ENCODE measurements around the gene TNFRSF19. TPM values are rescaled to one million over a fixed set of nuclear protein-coding genes. Genes with fewer than 3 reads are reported as not detected.

Gene TNFRSF19
- total and polyA plus RNA-seq, 12 donors, result 17.8 to 49.6 (median 30.6) TPM

DNA sequence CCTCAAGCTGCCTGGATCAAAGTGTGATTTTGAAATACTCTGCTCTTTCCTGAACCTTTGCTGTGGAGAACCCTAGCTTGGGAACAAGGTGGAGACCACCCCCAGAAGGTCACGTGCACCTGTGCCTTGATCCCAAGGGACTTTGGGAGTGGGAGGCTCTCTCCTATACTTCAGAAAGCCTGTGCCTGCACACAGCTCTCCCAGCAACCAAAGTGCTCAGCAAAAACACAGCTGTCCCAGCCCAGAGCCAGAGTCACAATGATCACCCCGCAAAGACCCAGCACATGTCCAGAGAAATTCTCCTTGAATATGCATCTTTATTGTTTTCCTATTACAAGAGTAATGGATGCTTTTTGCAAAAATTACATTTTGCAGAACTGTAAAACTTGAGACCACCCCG is 43.4 kb downstream of the TNFRSF19 start:
- DNase-seq, result no peak
- no peak for ATAC-seq
- peaks cover 0 to 56% (median 0%) of the 10 kb centered on the region in 9 donors for H3K36me3 ChIP-seq
- no peaks in the 10 kb centered on the region for H3K9me3 ChIP-seq
- H3K4me3 ChIP-seq, result no peak overlapping the region
- peaks cover 0 to 53% (median 42%) of the 10 kb centered on the region in 9 donors for H3K4me1 ChIP-seq
- intact Hi-C loops (cut with DNase I), result loop anchor here in 1 of 10 donors (5.0 kb wide), 1 partner anchor 44 kb away; no protein-coding TSS in a partner anchor
- H3K27me3 ChIP-seq, result no peaks in the 10 kb centered on the region
- H3K27ac ChIP-seq, result no peak overlapping the region
- TF ChIP-seq, protein P1, sequence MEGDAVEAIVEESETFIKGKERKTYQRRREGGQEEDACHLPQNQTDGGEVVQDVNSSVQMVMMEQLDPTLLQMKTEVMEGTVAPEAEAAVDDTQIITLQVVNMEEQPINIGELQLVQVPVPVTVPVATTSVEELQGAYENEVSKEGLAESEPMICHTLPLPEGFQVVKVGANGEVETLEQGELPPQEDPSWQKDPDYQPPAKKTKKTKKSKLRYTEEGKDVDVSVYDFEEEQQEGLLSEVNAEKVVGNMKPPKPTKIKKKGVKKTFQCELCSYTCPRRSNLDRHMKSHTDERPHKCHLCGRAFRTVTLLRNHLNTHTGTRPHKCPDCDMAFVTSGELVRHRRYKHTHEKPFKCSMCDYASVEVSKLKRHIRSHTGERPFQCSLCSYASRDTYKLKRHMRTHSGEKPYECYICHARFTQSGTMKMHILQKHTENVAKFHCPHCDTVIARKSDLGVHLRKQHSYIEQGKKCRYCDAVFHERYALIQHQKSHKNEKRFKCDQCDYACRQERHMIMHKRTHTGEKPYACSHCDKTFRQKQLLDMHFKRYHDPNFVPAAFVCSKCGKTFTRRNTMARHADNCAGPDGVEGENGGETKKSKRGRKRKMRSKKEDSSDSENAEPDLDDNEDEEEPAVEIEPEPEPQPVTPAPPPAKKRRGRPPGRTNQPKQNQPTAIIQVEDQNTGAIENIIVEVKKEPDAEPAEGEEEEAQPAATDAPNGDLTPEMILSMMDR (IDR thresholded peaks at IDR 0.05), result no peak
- WGBS, 2 donors, result 91 to 96% methylated on average over 3 of the region's 3 CpGs

DNA sequence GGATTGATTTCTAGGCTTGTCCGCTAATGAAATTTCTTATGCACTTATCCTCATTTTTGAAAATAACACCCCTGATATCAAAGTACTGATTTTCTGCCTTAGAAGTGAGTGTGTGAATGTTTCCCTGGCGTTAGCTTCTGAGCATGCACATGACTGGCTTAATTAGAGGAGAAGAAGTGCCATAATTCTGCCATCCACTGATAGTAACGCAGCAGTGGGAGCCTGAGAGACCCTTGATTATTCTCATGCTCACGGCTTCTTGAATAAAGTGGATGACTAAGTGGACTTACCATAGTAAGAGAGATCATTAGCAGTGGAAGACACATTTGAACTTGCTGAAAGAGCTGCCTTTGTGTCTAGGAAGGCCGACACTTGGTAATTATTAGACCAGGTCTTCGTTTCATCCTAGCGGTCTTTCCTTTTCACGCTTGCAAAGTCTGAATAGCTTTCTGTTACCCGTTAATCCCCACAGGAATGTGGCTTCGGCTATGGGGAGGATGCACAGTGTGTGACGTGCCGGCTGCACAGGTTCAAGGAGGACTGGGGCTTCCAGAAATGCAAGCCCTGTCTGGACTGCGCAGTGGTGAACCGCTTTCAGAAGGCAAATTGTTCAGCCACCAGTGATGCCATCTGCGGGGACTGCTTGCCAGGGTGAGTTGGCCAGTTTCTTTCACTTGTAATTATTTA is 45.3 kb downstream of the TNFRSF19 start:
- intact Hi-C loops (cut with DNase I), result no loop called here
- WGBS, 2 donors, result 90 to 93% methylated on average over 15 of the region's 15 CpGs
- no peaks in the 10 kb centered on the region for H3K9me3 ChIP-seq
- H3K4me1 ChIP-seq, result peaks cover 0 to 40% (median 30%) of the 10 kb centered on the region in 9 donors
- TF ChIP-seq, protein P1 (IDR thresholded peaks at IDR 0.05), result no peak
- DNase-seq, result no peak
- H3K27me3 ChIP-seq, result no peaks in the 10 kb centered on the region
- H3K27ac ChIP-seq, result no peak overlapping the region
- no peak for ATAC-seq
- no peak overlapping the region for H3K4me3 ChIP-seq
- H3K36me3 ChIP-seq, result peaks cover 0 to 76% (median 0%) of the 10 kb centered on the region in 9 donors

DNA sequence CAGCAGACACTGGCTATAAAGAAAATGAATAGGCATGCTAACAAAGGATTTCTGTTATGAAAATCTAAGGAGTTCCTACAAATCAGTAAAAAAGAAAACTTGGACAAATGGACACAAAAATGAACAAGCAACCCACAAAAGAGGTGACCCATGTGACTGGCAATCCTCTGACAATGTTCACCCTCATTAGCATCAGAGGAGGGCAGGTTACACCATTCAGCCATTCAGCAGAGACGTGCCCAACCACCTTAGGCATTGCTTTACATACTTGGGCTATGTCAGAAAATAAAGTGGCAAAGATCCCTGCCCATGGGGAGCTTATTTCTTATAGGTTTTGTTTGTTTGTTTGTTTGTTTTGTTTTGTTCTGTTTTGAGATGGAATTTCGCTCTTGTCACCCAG is 46.0 kb downstream of the TNFRSF19 start:
- Histone ChIP-seq H3K27me3 (no peaks in the 10 kb centered on the region), H3K9me3 (no peaks in the 10 kb centered on the region), H3K36me3 (peaks cover 0 to 76% (median 0%) of the 10 kb centered on the region in 9 donors), H3K4me1 (peaks cover 0 to 40% (median 30%) of the 10 kb centered on the region in 9 donors), H3K4me3 (no peak overlapping the region), H3K27ac (no peak overlapping the region)
- ATAC-seq, result no peak
- intact Hi-C loops (cut with DNase I), result no loop called here
- DNase-seq, result no peak
- TF ChIP-seq, protein P1 (IDR thresholded peaks at IDR 0.05), result no peak
- WGBS, 2 donors, result 96 to 98% methylated on average over 2 of the region's 2 CpGs

DNA sequence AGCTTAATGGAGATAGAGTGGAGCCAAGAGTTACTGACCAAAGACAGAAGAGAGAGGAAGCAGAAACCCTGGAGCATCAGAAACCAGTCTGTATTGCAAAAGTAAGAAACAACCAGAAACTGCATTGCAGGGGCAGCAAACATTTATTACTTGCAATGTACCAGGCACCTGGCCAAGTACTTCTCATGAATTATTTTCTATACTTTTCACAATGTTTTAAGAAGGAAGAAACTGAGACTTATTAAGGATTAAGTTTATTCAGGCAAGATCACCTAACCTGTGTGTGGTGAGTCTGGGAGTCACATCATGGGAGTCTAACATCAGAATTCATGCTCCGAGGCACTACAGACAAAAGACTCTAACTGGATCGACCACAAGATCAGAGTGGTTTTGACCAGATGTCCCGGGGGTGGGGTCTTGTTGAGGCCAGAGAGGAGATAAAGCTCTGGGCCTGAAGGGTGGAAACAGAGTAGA is 47.4 kb downstream of the TNFRSF19 start:
- Histone ChIP-seq H3K4me3 (no peak overlapping the region), H3K9me3 (no peaks in the 10 kb centered on the region), H3K27me3 (no peaks in the 10 kb centered on the region), H3K4me1 (peaks cover 0 to 35% (median 25%) of the 10 kb centered on the region in 9 donors), H3K27ac (peak overlapping the region in 7 of 10 donors; percentile 11 to 63 (median 20)), H3K36me3 (peaks cover 0 to 77% (median 0%) of the 10 kb centered on the region in 9 donors)
- intact Hi-C loops (cut with DNase I), result no loop called here
- 35 to 45% methylated on average over 3 of the region's 3 CpGs for WGBS, 2 donors
- TF ChIP-seq, protein P1 (IDR thresholded peaks at IDR 0.05), result no peak
- DNase-seq, result no peak
- ATAC-seq, result peak in 2 of 8 donors; percentile 23 to 50
